Ishikawa (cell line): Measurements from ENCODE around the gene CARS1.

Source experiments
- CEBPB ChIP-seq: IDR thresholded peaks from 2 replicates; pipeline ENCODE4 v1.6.1; 2012
- CREB1 ChIP-seq: IDR thresholded peaks from 2 replicates; pipeline ENCODE4 v1.6.1; 2012; ENCODE audit warnings: low read depth
- EGR1 ChIP-seq: IDR thresholded peaks from 2 replicates; pipeline ENCODE4 v1.6.1; 2012
- EP300 ChIP-seq: IDR thresholded peaks from 2 replicates; pipeline ENCODE4 v1.6.1; 2012; ENCODE audit warnings: borderline replicate concordance
- FOXM1 ChIP-seq: IDR thresholded peaks from 2 replicates; pipeline ENCODE4 v1.6.1; 2012; ENCODE audit warnings: low read depth, borderline replicate concordance
- NFIC ChIP-seq: IDR thresholded peaks from 2 replicates; pipeline ENCODE4 v1.6.1; 2012
- RAD21 ChIP-seq: IDR thresholded peaks from 2 replicates; pipeline ENCODE4 v1.6.1; 2012; ENCODE audit warnings: low read depth
- TAF1 ChIP-seq: IDR thresholded peaks from 2 replicates; pipeline ENCODE4 v1.6.1; 2012; ENCODE audit warnings: low read depth, mild to moderate bottlenecking
- TCF12 ChIP-seq: IDR thresholded peaks from 2 replicates; pipeline ENCODE4 v1.6.1; 2012; ENCODE audit warnings: low read depth
- TEAD4 ChIP-seq: IDR thresholded peaks from 2 replicates; pipeline ENCODE4 v1.6.1; 2012
- YY1 ChIP-seq: IDR thresholded peaks from 2 replicates; pipeline ENCODE4 v1.6.1; 2012; ENCODE audit warnings: low read depth
- ZBTB7A ChIP-seq: IDR thresholded peaks from 2 replicates; pipeline ENCODE4 v1.6.1; 2012; ENCODE audit warnings: low read depth
- TF ChIP-seq, protein P1 (sequence below): IDR thresholded peaks from 2 replicates; pipeline ENCODE4 v1.6.1; 2012
- TF ChIP-seq, protein P2 (sequence below): IDR thresholded peaks from 2 replicates; pipeline ENCODE4 v1.6.1; 2012; ENCODE audit warnings: low read depth, mild to moderate bottlenecking
- TF ChIP-seq, protein P3 (sequence below): IDR thresholded peaks from 2 replicates; pipeline ENCODE4 v1.6.1; 2012

The CARS1 gene

GRCh38 chr11:3086114-3086513 lies 28.9 kb upstream of the CARS1 start:
- TF ChIP-seq, protein P1, sequence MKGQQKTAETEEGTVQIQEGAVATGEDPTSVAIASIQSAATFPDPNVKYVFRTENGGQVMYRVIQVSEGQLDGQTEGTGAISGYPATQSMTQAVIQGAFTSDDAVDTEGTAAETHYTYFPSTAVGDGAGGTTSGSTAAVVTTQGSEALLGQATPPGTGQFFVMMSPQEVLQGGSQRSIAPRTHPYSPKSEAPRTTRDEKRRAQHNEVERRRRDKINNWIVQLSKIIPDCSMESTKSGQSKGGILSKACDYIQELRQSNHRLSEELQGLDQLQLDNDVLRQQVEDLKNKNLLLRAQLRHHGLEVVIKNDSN: no peak
- TF ChIP-seq, protein P2, sequence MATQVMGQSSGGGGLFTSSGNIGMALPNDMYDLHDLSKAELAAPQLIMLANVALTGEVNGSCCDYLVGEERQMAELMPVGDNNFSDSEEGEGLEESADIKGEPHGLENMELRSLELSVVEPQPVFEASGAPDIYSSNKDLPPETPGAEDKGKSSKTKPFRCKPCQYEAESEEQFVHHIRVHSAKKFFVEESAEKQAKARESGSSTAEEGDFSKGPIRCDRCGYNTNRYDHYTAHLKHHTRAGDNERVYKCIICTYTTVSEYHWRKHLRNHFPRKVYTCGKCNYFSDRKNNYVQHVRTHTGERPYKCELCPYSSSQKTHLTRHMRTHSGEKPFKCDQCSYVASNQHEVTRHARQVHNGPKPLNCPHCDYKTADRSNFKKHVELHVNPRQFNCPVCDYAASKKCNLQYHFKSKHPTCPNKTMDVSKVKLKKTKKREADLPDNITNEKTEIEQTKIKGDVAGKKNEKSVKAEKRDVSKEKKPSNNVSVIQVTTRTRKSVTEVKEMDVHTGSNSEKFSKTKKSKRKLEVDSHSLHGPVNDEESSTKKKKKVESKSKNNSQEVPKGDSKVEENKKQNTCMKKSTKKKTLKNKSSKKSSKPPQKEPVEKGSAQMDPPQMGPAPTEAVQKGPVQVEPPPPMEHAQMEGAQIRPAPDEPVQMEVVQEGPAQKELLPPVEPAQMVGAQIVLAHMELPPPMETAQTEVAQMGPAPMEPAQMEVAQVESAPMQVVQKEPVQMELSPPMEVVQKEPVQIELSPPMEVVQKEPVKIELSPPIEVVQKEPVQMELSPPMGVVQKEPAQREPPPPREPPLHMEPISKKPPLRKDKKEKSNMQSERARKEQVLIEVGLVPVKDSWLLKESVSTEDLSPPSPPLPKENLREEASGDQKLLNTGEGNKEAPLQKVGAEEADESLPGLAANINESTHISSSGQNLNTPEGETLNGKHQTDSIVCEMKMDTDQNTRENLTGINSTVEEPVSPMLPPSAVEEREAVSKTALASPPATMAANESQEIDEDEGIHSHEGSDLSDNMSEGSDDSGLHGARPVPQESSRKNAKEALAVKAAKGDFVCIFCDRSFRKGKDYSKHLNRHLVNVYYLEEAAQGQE: no peak
- no peak for TF ChIP-seq CEBPB
- TF ChIP-seq FOXM1: no peak
- TF ChIP-seq TEAD4: no peak
- no peak for TF ChIP-seq EGR1
- no peak for TF ChIP-seq RAD21
- TF ChIP-seq NFIC: no peak
- TF ChIP-seq YY1: no peak
- TF ChIP-seq EP300: no peak
- TF ChIP-seq, protein P3, sequence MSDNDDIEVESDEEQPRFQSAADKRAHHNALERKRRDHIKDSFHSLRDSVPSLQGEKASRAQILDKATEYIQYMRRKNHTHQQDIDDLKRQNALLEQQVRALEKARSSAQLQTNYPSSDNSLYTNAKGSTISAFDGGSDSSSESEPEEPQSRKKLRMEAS: no peak
- TF ChIP-seq ZBTB7A: no peak
- no peak for TF ChIP-seq CREB1
- no peak for TF ChIP-seq TCF12
- no peak for TF ChIP-seq TAF1

DNA sequence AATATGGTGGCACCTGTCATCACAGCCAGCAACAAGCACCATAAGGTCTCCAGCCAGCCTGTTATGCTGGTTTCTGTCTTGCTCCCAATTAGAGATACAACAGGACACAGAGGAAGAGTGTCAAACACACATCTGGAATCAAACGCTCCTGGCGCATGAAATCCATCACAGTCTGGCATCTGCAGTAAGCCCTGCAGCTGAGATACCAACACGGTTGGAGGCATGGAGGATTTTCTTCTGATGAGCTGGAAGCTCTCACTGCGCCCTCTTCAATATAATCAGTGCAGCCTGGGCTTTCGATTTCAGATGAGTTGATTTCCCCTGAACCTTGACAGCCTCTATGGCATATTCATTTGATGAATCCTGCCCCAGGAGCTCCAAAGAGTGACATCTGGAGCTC lies 27.8 kb upstream of the CARS1 start:
- TF ChIP-seq TEAD4: no peak
- no peak for TF ChIP-seq FOXM1
- no peak for TF ChIP-seq EGR1
- no peak for TF ChIP-seq NFIC
- TF ChIP-seq, protein P2: no peak
- TF ChIP-seq, protein P3: no peak
- TF ChIP-seq CEBPB: no peak
- no peak for TF ChIP-seq TAF1
- no peak for TF ChIP-seq RAD21
- TF ChIP-seq, protein P1: no peak
- no peak for TF ChIP-seq YY1
- no peak for TF ChIP-seq EP300
- TF ChIP-seq CREB1: no peak

DNA sequence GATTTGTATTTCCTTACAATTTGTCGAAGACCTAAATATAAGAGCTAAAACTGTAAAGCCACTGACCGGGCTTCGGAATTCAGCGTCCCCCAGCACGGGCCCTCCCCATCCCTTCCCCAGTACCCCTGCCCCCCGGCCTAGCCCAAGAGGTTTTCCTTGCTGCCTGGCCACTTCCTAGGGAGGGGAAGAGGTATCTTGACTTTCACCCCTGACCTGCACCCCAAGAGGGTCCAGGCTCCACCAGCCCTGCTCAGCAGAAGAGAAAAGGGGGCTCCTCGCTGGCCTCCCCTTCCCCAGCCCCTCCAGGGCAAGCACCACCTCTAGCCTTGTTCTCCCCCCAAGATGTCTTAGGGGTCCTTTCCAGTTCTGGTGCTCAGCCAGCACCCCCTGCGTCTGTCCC lies 26.1 kb upstream of the CARS1 start:
- TF ChIP-seq, protein P3: no peak
- TF ChIP-seq EGR1 (no peak), TAF1 (no peak), YY1 (no peak), FOXM1 (no peak), CEBPB (no peak), NFIC (no peak), CREB1 (no peak), EP300 (no peak), TEAD4 (no peak), ZBTB7A (no peak)
- TF ChIP-seq, protein P2: no peak
- TF ChIP-seq, protein P1: no peak

DNA sequence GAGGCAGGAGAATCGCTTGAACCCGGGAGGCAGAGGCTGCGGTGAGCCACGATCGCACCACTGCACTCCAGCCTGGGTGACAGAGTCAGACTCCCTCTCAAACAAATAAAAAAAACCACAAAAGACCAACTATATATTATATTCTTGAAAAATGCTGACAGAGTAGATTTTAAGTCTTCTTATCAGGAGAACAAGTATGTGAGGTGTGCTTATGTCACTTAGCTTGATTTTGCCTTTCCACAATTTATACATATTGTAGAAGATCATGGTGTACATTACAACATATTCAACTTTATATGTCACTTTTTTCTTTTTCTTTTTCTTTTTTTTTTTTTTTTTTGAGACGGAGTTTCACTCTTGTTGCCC lies 24.1 kb upstream of the CARS1 start:
- TF ChIP-seq FOXM1 (no peak), TAF1 (no peak), TEAD4 (no peak), YY1 (no peak), EGR1 (no peak), NFIC (no peak), CREB1 (no peak), TCF12 (no peak), ZBTB7A (no peak), RAD21 (no peak), CEBPB (no peak)
- TF ChIP-seq, protein P2: no peak
- TF ChIP-seq, protein P1: no peak
